Upper lobe of right lung (tissue), 1 donor: ENCODE measurements around the gene RSF1. TPM values are rescaled to one million over a fixed set of nuclear protein-coding genes. Genes with fewer than 3 reads are reported as not detected.
"Not testable (repeated sequence)": the region's sequence is repeated elsewhere in the genome, so short reads cannot be mapped to it uniquely, and the experiment has no call there.

Experiments
- ATAC-seq: fragments of 200-7000 bp; cut with Tn5 transposase; one replicate; pipeline ENCODE4 v1.9.1; 2020; ENCODE audit warnings: mild to moderate bottlenecking, moderate library complexity
- DNase-seq: peaks from one replicate; pipeline ENCODE4 v3.0.0-alpha.2; 2020
- H3K27ac ChIP-seq: fragments of 200-600 bp; one replicate; pipeline ENCODE4 v1.8.0; 2022
- H3K27me3 ChIP-seq: fragments of 200-600 bp; one replicate; pipeline ENCODE4 v1.8.0; 2022; ENCODE audit warnings: mild to moderate bottlenecking
- H3K36me3 ChIP-seq: fragments of 200-600 bp; one replicate; pipeline ENCODE4 v1.8.0; 2022
- H3K4me1 ChIP-seq: fragments of 200-600 bp; one replicate; pipeline ENCODE4 v1.8.0; 2022
- H3K4me3 ChIP-seq: fragments of 200-600 bp; one replicate; pipeline ENCODE4 v1.8.0; 2022; ENCODE audit warnings: mild to moderate bottlenecking
- H3K9me3 ChIP-seq: fragments of 200-600 bp; one replicate; pipeline ENCODE4 v1.8.0; 2022
- CTCF ChIP-seq: fragments of 200-600 bp; IDR thresholded peaks from one replicate; pipeline ENCODE4 v1.8.0; 2022; ENCODE audit warnings: antibody characterized with exemption
- intact Hi-C: fragments of 100-400 bp; cut with DNase I; formaldehyde crosslinking; loops from one replicate; pipeline ENCODE4 v1.11.0; 2022
- total RNA-seq: library from RNA; stranded (reverse); fragmentation: NEBNext Ultra II Directional; extraction: Animal tissue kit (Norgen Biotek cat#: 25700); gene quantifications from one replicate; pipeline ENCODE4 v1.2.1, GENCODE V29; 2021
- donor health status: DM: no; HTN: yes; CAD: no; lungs with severe emphysema.

Gene RSF1
- total RNA-seq, 1 donor from 2014 or later: 62.5 TPM

DNA sequence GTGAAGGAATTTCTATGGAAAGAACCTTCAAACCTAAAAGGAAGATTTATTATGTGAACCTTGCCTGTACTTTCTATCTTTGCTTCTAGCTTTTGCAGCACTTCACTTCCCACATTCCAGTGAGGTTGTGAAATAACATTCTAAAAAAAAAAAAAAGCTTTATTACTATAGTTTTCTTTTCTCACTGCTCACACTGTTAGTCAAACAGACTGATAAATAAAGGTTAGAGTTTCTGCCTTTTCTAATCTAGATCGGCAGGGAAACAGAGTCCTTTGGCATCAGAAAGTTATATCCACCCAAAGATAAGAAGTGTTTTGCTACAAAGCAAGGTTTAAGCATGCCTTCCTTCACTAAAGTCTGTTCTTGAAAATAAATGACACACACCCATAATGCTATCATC lies 3.3 kb upstream of the RSF1 start:
- ATAC-seq (no peak), DNase-seq (no peak)
- Histone ChIP-seq H3K9me3 (no peaks in the 10 kb centered on the region), H3K36me3 (no peaks in the 10 kb centered on the region), H3K27ac (no peak overlapping the region), H3K27me3 (no peaks in the 10 kb centered on the region), H3K4me3 (no peak overlapping the region), H3K4me1 (peaks cover 28% of the 10 kb centered on the region)
- intact Hi-C loops: no loop called here
- no peak for TF ChIP-seq CTCF

DNA sequence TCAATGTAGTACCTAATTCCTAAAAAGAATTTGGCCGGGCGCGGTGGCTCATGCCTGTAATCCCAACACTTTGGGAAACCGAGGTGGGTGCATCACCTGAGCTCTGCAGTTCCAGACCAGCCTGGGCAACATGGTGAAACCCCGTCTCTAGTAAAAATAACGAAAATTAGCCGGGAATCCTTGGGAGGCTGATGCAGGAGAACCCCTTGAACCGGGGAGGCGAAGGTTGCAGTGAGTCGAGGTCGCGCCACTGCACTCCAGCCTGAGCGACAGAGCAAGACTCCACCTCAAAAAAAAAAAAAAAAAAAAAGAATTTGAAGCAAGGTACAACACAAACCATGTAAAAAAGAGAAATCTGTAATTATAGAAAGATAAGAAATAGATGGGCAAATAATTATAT lies 1.6 kb upstream of the RSF1 start:
- ATAC-seq, H3K36me3 ChIP-seq, DNase-seq, intact Hi-C loops, H3K9me3 ChIP-seq, H3K27ac ChIP-seq, H3K27me3 ChIP-seq: not testable (repeated sequence)
- Histone ChIP-seq H3K4me3 (peak overlapping the region; percentile 99), H3K4me1 (peaks cover 44% of the 10 kb centered on the region)

GRCh38 chr11:77821349-77821851 lies 878 bp upstream of the RSF1 start:
- intact Hi-C loops: no loop called here
- no peak for TF ChIP-seq CTCF
- Histone ChIP-seq H3K4me1 (peaks cover 46% of the 10 kb centered on the region), H3K27me3 (no peaks in the 10 kb centered on the region), H3K36me3 (no peaks in the 10 kb centered on the region), H3K27ac (peak overlapping the region; percentile 80), H3K9me3 (no peaks in the 10 kb centered on the region), H3K4me3 (peak overlapping the region; percentile 99)
- ATAC-seq (no peak), DNase-seq (peak; percentile 68)

DNA sequence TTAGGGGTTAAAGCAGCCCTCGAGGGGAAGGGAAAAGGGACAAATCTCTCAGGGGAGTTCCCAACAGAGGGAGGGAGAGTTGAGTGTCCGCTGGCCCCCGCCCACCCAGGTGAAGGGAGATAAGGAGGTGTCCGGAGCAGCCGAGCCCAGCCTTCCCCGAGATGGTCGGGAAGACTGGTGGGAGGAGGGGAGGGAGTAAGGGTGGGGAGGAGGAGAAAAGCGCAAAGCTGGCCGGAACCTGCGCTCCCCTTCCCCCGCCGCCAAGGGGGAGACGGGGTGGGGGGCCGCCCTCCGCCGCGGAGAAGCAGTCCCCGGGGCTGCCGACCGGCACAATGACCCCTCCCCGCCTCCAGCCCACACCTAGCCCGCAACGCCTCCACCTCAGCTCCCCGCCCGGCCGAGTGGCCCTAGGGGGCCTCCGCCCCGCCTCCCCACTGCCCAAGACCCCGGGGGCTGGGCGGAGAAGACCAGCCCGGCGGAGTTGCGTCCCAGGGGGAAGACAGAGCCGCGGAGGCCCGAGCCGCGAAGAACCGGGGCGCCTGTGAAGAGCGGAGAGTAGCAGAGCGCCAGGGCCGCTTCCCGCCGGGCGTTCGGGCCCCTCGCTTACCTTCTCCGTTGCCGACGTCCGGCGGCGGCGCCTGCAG lies 479 bp downstream of the RSF1 start:
- Histone ChIP-seq H3K27ac (peak overlapping the region; percentile 92), H3K36me3 (no peaks in the 10 kb centered on the region), H3K9me3 (no peaks in the 10 kb centered on the region), H3K4me3 (peak overlapping the region; percentile 99), H3K27me3 (no peaks in the 10 kb centered on the region), H3K4me1 (peaks cover 46% of the 10 kb centered on the region)
- ATAC-seq (peak; percentile 11), DNase-seq (peak; percentile 76)
- intact Hi-C loops: no loop called here
- no peak for TF ChIP-seq CTCF

DNA sequence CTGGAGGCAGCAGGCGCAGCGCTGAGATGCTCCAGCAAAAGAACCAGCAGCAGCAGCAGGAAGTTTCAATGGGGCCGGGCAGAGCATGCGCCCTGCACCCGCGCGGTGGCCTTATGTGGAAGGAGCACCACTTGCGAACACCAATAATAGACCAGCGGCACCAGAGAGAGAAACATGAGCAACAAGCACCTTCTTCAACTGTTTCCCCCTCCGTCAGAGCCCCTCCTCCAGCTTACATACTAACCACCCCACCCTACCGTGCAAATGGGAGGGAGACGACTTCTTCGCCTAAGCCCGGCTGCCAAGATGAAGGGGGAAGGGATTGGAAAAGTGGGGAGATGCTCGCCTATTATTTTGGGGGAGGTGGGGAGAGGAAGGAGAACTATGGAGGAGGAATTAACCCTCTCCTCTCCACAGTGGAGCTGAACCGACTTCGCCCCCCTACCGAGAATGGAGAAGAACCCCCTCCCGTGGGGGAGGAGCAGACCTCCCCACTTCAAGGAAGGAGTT lies 1.1 kb downstream of the RSF1 start:
- DNase-seq: peak; percentile 90
- ATAC-seq: peak; percentile 65
- peaks cover 46% of the 10 kb centered on the region for H3K4me1 ChIP-seq
- peak overlapping the region; percentile 92 for H3K27ac ChIP-seq
- no peaks in the 10 kb centered on the region for H3K9me3 ChIP-seq
- no peaks in the 10 kb centered on the region for H3K36me3 ChIP-seq
- peak overlapping the region; percentile 99 for H3K4me3 ChIP-seq
- intact Hi-C loops: no loop called here
- peak; percentile 30 for TF ChIP-seq CTCF
- no peaks in the 10 kb centered on the region for H3K27me3 ChIP-seq

GRCh38 chr11:77815459-77815858 lies 5.1 kb downstream of the RSF1 start:
- no peak overlapping the region for H3K4me3 ChIP-seq
- no peaks in the 10 kb centered on the region for H3K27me3 ChIP-seq
- DNase-seq: no peak
- ATAC-seq: no peak
- H3K27ac ChIP-seq: no peak overlapping the region
- H3K36me3 ChIP-seq: peaks cover 7% of the 10 kb centered on the region
- TF ChIP-seq CTCF: no peak
- H3K9me3 ChIP-seq: no peaks in the 10 kb centered on the region
- peaks cover 22% of the 10 kb centered on the region for H3K4me1 ChIP-seq
- intact Hi-C loops: no loop called here
